GM10248 (cell line): ENCODE data around the gene CEP43.

Source experiments
- CTCF ChIA-PET: fragments of 300-600 bp; sonication (Branson Sonifier 250); formaldehyde crosslinking; extraction: SDS; loops from one replicate; lab custom pipeline; 2021; ENCODE audit warnings: antibody characterized with exemption; lab: Yijun Ruan, JAX
- POLR2A ChIA-PET: fragments of 350-650 bp; sonication (Branson Sonifier 250); formaldehyde crosslinking; extraction: SDS; loops from one replicate; lab custom pipeline; 2020; ENCODE audit warnings: antibody characterized with exemption; lab: Yijun Ruan, JAX
- DNase-seq: peaks from one replicate; pipeline ENCODE4 v3.0.0; 2012; ENCODE audit errors: extremely low spot score
- TF ChIP-seq, protein P1 (sequence below): IDR thresholded peaks from 2 replicates; pipeline ENCODE4 v1.5.1; 2012; ENCODE audit warnings: mild to moderate bottlenecking, low read depth; ENCODE audit errors: extremely low read depth, missing control alignments, control extremely low read depth

Gene CEP43

GRCh38 chr6:166988674-166989201, 10.5 kb upstream of the CEP43 start:
- CTCF ChIA-PET = interaction anchor here (0.9 to 4.4 kb wide), 26 partner anchors 10 to 213 kb away, joined by 3 to 132 read pairs (median 11); partner anchors contain the start of genes CEP43 and RNASET2
- POLR2A ChIA-PET = no interaction called here
- DNase-seq = no peak
- TF ChIP-seq, protein P1, sequence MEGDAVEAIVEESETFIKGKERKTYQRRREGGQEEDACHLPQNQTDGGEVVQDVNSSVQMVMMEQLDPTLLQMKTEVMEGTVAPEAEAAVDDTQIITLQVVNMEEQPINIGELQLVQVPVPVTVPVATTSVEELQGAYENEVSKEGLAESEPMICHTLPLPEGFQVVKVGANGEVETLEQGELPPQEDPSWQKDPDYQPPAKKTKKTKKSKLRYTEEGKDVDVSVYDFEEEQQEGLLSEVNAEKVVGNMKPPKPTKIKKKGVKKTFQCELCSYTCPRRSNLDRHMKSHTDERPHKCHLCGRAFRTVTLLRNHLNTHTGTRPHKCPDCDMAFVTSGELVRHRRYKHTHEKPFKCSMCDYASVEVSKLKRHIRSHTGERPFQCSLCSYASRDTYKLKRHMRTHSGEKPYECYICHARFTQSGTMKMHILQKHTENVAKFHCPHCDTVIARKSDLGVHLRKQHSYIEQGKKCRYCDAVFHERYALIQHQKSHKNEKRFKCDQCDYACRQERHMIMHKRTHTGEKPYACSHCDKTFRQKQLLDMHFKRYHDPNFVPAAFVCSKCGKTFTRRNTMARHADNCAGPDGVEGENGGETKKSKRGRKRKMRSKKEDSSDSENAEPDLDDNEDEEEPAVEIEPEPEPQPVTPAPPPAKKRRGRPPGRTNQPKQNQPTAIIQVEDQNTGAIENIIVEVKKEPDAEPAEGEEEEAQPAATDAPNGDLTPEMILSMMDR = no peak

DNA sequence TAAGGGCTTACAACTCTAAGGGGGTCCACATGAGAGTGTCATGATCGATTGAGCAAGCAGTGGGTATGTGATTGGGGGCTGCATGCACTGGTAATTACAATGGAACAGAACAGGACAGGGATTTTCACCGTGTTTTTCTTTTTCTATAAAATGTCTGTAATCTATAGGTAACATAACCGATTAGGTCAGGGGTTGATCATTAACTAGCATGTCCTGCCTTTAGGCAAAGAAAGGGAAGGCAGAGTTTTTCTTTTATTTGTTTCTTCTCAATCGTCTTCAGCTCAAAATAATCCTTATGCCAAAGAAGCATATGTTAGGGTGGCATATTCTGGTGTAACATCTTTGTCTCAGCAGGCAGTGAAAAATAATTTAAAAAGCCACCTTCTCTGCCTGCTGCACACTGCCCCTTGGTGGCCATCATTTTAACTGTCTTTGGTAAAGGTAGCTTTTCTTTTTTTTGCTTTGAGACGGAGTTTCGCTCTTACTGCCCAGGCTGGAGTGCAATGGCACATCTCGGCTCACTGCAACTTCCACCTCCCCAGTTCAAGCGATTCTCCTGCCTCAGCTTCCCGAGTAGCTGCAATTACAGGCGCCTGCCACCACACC, 9.7 kb upstream of the CEP43 start:
- POLR2A ChIA-PET = no interaction called here
- CTCF ChIA-PET = interaction anchor here (0.7 to 4.4 kb wide), 42 partner anchors 10 to 223 kb away, joined by 3 to 132 read pairs (median 6); partner anchors contain the start of genes CEP43 and RNASET2
- TF ChIP-seq, protein P1 = peak; percentile 67
- peak; percentile 32 for DNase-seq

- TF ChIP-seq, protein P1 = no peak
- no peak for DNase-seq
- CTCF ChIA-PET = interaction anchor here (0.9 to 1.3 kb wide), 4 partner anchors 27 to 209 kb away, joined by 3 read pairs; partner anchors contain the start of gene RNASET2
- POLR2A ChIA-PET = no interaction called here
Observed at GRCh38 chr6:166996406-166996805, 2.8 kb upstream of the CEP43 start.

DNA sequence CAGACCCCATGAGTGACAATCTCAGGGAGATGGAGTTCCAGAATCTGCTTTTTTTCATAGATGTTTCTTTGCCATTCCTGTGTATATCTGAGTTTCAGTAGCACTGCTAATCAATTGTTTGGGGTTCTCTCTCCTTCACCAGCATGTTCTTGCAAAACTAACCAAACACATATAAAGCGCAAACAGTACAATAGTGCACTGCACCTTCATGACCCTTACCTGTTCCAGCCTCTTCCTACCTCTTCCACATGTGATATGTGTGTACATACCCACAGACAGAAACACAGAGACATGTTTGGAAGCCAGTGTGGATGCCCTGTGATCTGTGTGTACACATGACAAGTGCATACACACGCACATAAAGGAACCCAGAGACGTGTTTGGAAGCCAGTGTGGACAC, 1.8 kb upstream of the CEP43 start:
- no peak for DNase-seq
- POLR2A ChIA-PET = no interaction called here
- CTCF ChIA-PET = interaction anchor here (0.9 to 3.3 kb wide), 6 partner anchors 11 to 145 kb away, joined by 3 to 12 read pairs (median 6); partner anchors contain the start of gene CCR6
- TF ChIP-seq, protein P1 = no peak

DNA sequence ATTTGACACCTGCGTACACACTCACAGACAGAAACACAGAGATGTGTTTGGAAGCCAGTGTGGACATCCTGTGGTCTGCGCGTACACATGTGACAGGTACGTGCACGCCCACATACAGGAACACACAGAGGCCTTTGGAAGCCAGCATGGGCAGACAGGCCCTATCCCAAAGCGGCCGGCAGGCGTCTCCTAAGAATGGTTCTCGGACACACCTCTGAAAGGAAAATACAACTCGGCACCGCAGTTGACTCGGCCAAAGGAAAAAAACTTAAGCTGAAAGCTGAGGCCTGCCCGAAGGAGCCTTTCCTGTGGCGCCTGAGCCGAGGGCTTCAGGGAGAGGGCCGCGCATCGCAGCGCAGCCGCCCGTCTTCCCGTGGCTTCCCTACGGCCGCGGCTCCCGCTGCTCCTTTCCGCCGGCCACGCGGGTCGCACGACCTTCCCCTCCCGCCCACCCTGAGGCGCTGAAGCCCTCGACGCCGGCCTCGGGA, 1.4 kb upstream of the CEP43 start:
- ChIA-PET CTCF (interaction anchor here (0.8 to 3.9 kb wide), 10 partner anchors 9 to 144 kb away, joined by 3 to 30 read pairs (median 6); partner anchors contain the start of genes CCR6 and RNASET2), POLR2A (no interaction called here)
- DNase-seq = peak; percentile 44
- TF ChIP-seq, protein P1 = peak; percentile 51

GRCh38 chr6:166998256-166999144, 697 bp upstream of the CEP43 start:
- TF ChIP-seq, protein P1 = no peak
- peak; percentile 32 for DNase-seq
- ChIA-PET POLR2A (interaction anchor here (1.4 to 1.7 kb wide), 2 partner anchors 11 to 47 kb away, joined by 3 to 5 read pairs; no protein-coding TSS in a partner anchor), CTCF (interaction anchor here (0.8 to 3.9 kb wide), 17 partner anchors 9 to 224 kb away, joined by 3 to 30 read pairs (median 5); partner anchors contain the start of genes CCR6 and RNASET2)
